Large intestine (tissue), 3 donors: ENCODE data around the gene ADAMTS19. TPM values are rescaled to one million over a fixed set of nuclear protein-coding genes. Genes with fewer than 3 reads are reported as not detected.

Experiments
- DNase-seq, 2 donors: peaks; one replicate each; pipeline versions ENCODE4 v3.0.0 to v3.0.0-alpha.2; 2013
- H3K27ac ChIP-seq: one replicate; pipeline ENCODE4 v1.5.1; 2013; ENCODE audit warnings: low read length
- H3K27me3 ChIP-seq: 2 replicates; pipeline ENCODE4 v1.6.1; 2013; ENCODE audit warnings: low read length; ENCODE audit not compliant: control insufficient read depth, insufficient read depth
- H3K36me3 ChIP-seq: 2 replicates; pipeline ENCODE4 v1.6.1; 2013; ENCODE audit warnings: low read length; ENCODE audit not compliant: control insufficient read depth, insufficient read depth
- H3K4me1 ChIP-seq: one replicate; pipeline ENCODE4 v1.6.1; 2013; ENCODE audit warnings: low read length; ENCODE audit not compliant: control insufficient read depth, insufficient read depth
- H3K4me3 ChIP-seq: one replicate; pipeline ENCODE4 v1.5.1; 2013; ENCODE audit warnings: low read length
- H3K9me3 ChIP-seq: one replicate; pipeline ENCODE4 v1.6.1; 2013; ENCODE audit warnings: mild to moderate bottlenecking, low read depth, low read length, moderate library complexity; ENCODE audit not compliant: control insufficient read depth
- WGBS: methylation state at CpG from one replicate; pipeline ENCODE4 v1.1.5; 2013; ENCODE audit warnings: low lambda C conversion rate; ENCODE audit not compliant: insufficient coverage; 5-methylcytosine and 5-hydroxymethylcytosine counted together
- polyA plus RNA-seq: library from polyadenylated mRNA; unstranded; fragments of 120-200 nt; gene quantifications from one replicate; pipeline ENCODE4 v1.2.1, GENCODE V29; 2013

The ADAMTS19 gene
- polyA plus RNA-seq, 1 donor = 4.8 TPM

DNA sequence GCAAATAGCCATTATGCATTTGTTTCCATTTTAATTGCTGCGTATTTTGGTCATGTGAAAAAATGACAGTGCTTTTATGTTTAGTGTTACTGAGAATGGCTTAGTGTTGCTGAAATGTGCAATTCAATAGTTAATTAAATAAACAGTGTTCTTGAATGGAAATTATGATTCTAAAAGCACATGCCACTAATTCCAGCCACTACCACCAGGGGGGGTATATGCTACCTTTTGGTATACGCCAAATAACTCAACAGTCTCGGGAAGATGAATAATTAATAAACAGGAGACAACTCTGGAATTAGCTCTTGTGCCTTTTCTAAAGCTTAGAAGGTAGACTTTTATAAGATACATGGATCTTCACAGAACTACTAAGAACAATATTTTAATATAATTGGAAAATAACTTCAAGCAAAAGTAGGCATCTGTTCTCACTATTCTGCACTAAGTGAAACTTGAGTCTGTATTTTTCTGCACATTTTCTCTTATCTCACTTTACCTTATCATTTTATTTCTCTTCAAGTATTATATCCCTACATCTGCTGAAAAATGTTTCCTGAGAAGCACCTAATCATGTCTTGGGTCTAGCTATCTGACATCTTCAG, 204.3 kb downstream of the ADAMTS19 start:
- no peaks in the 10 kb centered on the region for H3K4me1 ChIP-seq
- H3K36me3 ChIP-seq = no peaks in the 10 kb centered on the region
- H3K9me3 ChIP-seq = no peaks in the 10 kb centered on the region
- peak in 1 of 2 donors; percentile 29 for DNase-seq
- no peak overlapping the region for H3K4me3 ChIP-seq
- WGBS = no CpG with 5 or more reads among the region's 3 CpGs
- no peak overlapping the region for H3K27ac ChIP-seq
- H3K27me3 ChIP-seq = no peaks in the 10 kb centered on the region

DNA sequence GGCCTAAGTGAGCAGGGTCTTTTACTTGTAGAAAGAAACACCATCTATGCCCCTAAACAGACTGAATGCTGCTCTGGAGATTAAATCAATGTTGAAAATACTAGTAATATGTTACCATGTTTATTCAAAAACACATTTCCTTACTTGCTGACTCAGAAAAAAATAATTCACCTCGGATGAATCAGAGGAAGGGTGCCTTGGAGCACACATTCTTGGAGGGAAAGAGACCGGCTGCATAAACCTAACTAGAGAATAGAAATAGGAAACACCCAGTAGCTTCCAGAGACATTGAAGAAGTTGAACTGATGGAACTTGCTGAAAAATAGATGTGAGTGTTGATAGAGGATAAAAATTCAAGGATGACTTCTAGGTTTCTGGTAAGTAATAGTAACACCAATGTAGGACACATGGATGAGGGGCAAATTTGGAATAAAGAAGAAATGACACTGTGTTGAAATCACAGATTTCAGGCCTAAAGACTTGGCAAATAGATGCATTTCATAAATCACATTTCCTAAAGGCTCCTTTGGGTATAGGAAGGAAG, 210.9 kb downstream of the ADAMTS19 start:
- 86% methylated on average over 1 of the region's 2 CpGs for WGBS

DNA sequence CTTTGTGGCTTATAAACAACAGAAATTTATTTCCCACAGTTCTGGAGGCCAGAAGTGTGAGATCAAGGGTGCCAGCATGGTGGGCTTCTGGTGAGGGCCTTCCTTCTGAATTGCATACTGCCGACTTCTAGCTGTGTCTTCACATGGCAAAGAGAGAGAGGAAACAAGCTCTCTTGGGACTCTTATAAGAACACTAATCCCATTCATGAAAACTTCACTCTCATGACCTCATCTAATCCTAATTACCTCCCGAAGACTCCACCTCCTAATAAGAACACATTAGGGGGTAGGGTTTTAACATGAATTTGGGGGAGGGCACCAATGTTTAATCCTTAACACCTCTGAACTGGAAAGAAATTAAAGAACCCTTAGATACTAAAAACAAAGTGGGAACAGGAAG, 211.9 kb downstream of the ADAMTS19 start:
- DNase-seq = no peak
- no CpG with 5 or more reads among the region's 2 CpGs for WGBS

More for the DNA sequence above, 210.9 kb downstream of the ADAMTS19 start:
- no peaks in the 10 kb centered on the region for H3K27me3 ChIP-seq
- H3K9me3 ChIP-seq = no peaks in the 10 kb centered on the region
- no peak overlapping the region for H3K4me3 ChIP-seq
- H3K4me1 ChIP-seq = no peaks in the 10 kb centered on the region
- H3K36me3 ChIP-seq = no peaks in the 10 kb centered on the region
- DNase-seq = no peak
- H3K27ac ChIP-seq = no peak overlapping the region

GRCh38 chr5:129679671-129680070, 219.6 kb downstream of the ADAMTS19 start:
- no peaks in the 10 kb centered on the region for H3K27me3 ChIP-seq
- H3K4me3 ChIP-seq = no peak overlapping the region
- H3K27ac ChIP-seq = no peak overlapping the region
- 100% methylated on average over 1 of the region's 3 CpGs for WGBS
- no peaks in the 10 kb centered on the region for H3K9me3 ChIP-seq
- no peak for DNase-seq
- H3K4me1 ChIP-seq = no peaks in the 10 kb centered on the region
- no peaks in the 10 kb centered on the region for H3K36me3 ChIP-seq

More for the DNA sequence above, 211.9 kb downstream of the ADAMTS19 start:
- H3K4me1 ChIP-seq = no peaks in the 10 kb centered on the region
- no peak overlapping the region for H3K4me3 ChIP-seq
- H3K9me3 ChIP-seq = no peaks in the 10 kb centered on the region
- H3K27ac ChIP-seq = no peak overlapping the region
- H3K36me3 ChIP-seq = no peaks in the 10 kb centered on the region
- no peaks in the 10 kb centered on the region for H3K27me3 ChIP-seq

GRCh38 chr5:129687941-129688340, 227.8 kb downstream of the ADAMTS19 start:
- Histone ChIP-seq H3K9me3 (no peaks in the 10 kb centered on the region), H3K27ac (no peak overlapping the region), H3K27me3 (no peaks in the 10 kb centered on the region), H3K36me3 (no peaks in the 10 kb centered on the region), H3K4me1 (no peaks in the 10 kb centered on the region), H3K4me3 (no peak overlapping the region)
- no peak for DNase-seq
- 90% methylated on average over 3 of the region's 3 CpGs for WGBS

GRCh38 chr5:129689045-129689444, 228.9 kb downstream of the ADAMTS19 start:
- Histone ChIP-seq H3K27me3 (no peaks in the 10 kb centered on the region), H3K4me3 (no peak overlapping the region), H3K36me3 (no peaks in the 10 kb centered on the region), H3K4me1 (no peaks in the 10 kb centered on the region), H3K9me3 (no peaks in the 10 kb centered on the region), H3K27ac (no peak overlapping the region)
- no peak for DNase-seq

DNA sequence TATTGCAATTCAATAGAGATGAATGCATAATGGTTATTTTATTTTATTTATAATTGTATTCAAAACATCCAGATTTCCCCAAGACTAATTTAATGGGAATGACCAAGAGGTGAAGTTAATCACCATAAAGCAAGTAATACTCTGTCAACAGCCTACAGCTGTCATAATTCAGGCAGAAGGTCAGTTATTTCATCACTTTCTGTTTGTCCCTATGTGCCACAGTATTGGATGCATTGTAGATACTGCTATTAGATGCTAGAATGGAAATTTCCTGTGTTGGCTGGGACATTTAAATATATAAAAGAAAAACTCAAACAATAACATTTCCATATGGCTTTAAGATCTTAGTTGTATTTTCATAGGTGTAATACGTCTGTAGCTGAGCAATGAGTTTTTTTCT, 231.1 kb downstream of the ADAMTS19 start:
- Histone ChIP-seq H3K9me3 (no peaks in the 10 kb centered on the region), H3K27ac (no peak overlapping the region), H3K27me3 (no peaks in the 10 kb centered on the region), H3K4me3 (no peak overlapping the region), H3K36me3 (no peaks in the 10 kb centered on the region), H3K4me1 (peaks cover 7% of the 10 kb centered on the region)
- WGBS = 88% methylated on average over 1 of the region's 1 CpG
- no peak for DNase-seq

- Histone ChIP-seq H3K27ac (no peak overlapping the region), H3K4me3 (no peak overlapping the region), H3K4me1 (peaks cover 9% of the 10 kb centered on the region), H3K36me3 (no peaks in the 10 kb centered on the region), H3K27me3 (no peaks in the 10 kb centered on the region), H3K9me3 (no peaks in the 10 kb centered on the region)
- DNase-seq = peak; percentile 23 to 50
Observed at GRCh38 chr5:129696636-129697035, 236.5 kb downstream of the ADAMTS19 start.

GRCh38 chr5:129698661-129699060, 238.6 kb downstream of the ADAMTS19 start:
- no peak overlapping the region for H3K4me3 ChIP-seq
- no peak overlapping the region for H3K27ac ChIP-seq
- H3K9me3 ChIP-seq = no peaks in the 10 kb centered on the region
- H3K27me3 ChIP-seq = no peaks in the 10 kb centered on the region
- H3K4me1 ChIP-seq = peaks cover 9% of the 10 kb centered on the region
- H3K36me3 ChIP-seq = no peaks in the 10 kb centered on the region
- DNase-seq = no peak

DNA sequence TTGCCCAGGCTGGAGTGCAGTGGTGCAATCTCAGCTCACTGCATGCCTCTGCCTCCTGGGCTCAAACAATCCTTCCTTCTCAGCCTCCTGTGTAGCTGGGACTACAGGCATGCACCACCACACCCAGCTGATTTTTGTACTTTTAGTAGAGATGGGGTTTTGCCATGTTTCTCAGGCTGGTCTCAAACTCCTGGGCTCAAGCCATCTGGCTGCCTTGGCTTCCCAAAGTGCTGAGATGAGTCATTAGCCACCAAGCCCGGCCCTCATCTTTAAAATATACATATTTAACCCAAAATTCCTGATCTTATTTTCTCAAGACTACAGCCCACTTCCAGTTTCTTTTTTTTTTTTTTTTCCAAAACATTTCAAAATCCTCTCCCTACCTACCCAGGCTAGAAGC, 256.1 kb downstream of the ADAMTS19 start:
- no peak overlapping the region for H3K27ac ChIP-seq
- H3K36me3 ChIP-seq = no peaks in the 10 kb centered on the region
- 100% methylated on average over 1 of the region's 1 CpG for WGBS
- H3K4me1 ChIP-seq = no peaks in the 10 kb centered on the region
- no peak overlapping the region for H3K4me3 ChIP-seq
- no peaks in the 10 kb centered on the region for H3K27me3 ChIP-seq
- DNase-seq = no peak
- no peaks in the 10 kb centered on the region for H3K9me3 ChIP-seq

GRCh38 chr5:129716651-129717050, 256.6 kb downstream of the ADAMTS19 start:
- 84% methylated on average over 3 of the region's 5 CpGs for WGBS
- H3K36me3 ChIP-seq = no peaks in the 10 kb centered on the region
- no peaks in the 10 kb centered on the region for H3K27me3 ChIP-seq
- DNase-seq = no peak
- no peak overlapping the region for H3K4me3 ChIP-seq
- H3K27ac ChIP-seq = no peak overlapping the region
- H3K4me1 ChIP-seq = no peaks in the 10 kb centered on the region
- H3K9me3 ChIP-seq = no peaks in the 10 kb centered on the region
